ENCODE data around the gene KRCC1.
"Not testable (repeated sequence)": the region's sequence is repeated elsewhere in the genome, so short reads cannot be mapped to it uniquely, and the experiment has no call there.

The KRCC1 gene

GRCh38 chr2:88074854-88075292 is 19.3 kb upstream of the KRCC1 start:
- no peak for DNase-seq

- DNase-seq: no peak
Observed at GRCh38 chr2:88074150-88074549, 18.6 kb upstream of the KRCC1 start.

DNA sequence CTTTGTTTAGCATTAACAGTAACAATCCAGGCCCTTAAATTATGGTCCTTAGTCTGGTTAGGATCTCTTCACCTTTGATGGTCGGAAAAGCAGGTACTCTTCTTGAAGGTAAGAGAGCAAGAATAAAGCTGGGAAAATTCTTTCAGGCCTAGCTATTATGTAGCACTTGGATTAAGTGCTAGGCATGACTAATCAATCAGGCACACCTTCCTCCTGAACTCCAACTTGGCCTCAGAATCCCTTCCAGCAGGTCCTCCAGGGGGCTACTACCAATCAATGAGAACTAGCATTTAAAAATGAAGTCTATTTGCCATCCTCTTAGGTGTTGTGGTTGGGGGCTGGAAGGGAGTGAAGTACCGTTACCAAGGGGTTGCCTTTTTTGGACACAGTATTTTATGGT is 15.8 kb upstream of the KRCC1 start:
- no peak for DNase-seq

GRCh38 chr2:88070055-88070454 is 14.5 kb upstream of the KRCC1 start:
- no peak for DNase-seq

GRCh38 chr2:88069117-88069516 is 13.5 kb upstream of the KRCC1 start:
- no peak for DNase-seq

GRCh38 chr2:88068044-88068443 is 12.5 kb upstream of the KRCC1 start:
- DNase-seq: no peak

GRCh38 chr2:88067598-88067997 is 12.0 kb upstream of the KRCC1 start, which contains the start of gene SMYD1:
SMYD1 (plus strand) TSS chr2:88067825; CDS start chr2:88067865, 40 bp downstream.
- DNase-seq: no peak

GRCh38 chr2:88067189-88067588 is 11.6 kb upstream of the KRCC1 start:
- no peak for DNase-seq

- no peak for DNase-seq
Observed at GRCh38 chr2:88066543-88066942, 11.0 kb upstream of the KRCC1 start.

DNA sequence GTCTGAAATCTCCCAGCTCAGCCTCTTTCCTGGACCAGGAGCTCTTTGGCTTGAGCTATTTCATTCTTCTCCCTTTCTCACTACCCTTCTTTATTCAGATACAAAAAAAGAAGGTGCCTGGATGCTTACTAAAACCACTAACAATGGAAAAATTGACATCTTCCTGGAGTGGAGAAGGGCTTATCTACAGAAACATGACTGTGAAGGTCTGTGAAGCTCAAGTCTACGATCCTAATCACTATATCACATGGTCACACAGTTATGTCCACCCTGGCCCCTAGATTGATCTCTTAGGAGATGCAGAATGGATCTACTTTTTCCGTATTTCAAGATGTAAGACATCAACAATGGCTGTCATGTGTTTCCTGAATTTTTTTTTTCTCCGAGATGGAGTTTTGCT is 5.7 kb upstream of the KRCC1 start:
- DNase-seq: no peak

DNA sequence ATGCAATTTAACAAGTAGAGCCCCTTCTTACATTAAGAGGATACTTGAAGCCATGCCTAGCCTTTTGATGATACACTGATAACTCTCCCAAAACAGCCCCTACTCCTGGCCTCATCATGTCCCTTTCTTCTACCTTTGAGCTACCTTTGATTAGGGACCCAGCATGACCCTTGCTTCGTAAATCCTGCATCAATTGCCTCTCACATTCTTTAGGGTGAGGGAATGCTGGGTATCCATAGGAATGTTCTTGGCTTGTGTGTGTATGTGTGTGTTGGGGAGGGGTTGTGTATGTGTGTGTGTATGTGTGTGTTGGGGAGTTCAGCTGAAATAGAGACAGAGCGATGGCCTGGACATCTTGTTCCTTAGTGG is 5.3 kb upstream of the KRCC1 start:
- no peak for DNase-seq

GRCh38 chr2:88059979-88060906 is 4.7 kb upstream of the KRCC1 start:
- DNase-seq: no peak

DNA sequence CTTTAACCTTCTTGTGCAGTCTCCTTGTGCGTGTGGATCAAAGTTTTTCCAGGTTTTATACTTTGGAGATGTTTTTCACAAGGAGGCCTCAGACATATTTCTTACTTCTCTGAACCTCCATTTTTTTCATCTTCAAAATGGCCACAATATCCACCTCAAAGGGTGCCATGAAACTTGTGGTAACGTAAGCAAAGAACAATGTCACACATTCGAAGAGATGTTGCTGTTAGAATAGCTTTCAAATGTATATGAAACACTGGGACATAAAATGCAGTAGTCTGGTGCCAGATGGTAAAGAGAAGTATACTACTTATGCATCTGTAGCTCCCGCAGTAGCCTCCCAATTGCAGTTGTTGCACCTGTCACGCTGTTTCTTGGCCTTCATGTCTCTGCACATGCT is 2.6 kb upstream of the KRCC1 start:
- no peak for DNase-seq

DNA sequence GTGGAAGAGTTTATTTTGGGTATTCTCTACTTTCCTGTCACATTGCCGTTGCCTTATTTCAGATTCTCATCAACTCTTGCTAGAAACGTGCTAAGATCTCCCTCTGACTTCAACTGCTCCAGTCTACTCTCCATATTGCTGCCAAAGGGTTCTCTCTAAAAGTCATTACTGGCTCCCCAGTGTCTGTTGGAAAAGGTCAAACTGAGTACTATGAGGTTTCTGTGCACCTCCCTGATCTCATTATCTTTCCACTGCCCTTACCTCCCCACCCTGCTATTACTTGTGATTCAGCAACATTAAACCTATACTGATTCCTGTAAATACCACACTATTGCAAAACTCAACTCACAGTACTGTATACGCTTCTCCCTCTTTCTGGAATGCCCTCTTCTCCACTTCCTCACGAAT is 1.9 kb upstream of the KRCC1 start:
- no peak for DNase-seq

- DNase-seq: no peak
Observed at GRCh38 chr2:88054782-88055370, 707 bp downstream of the KRCC1 start.

DNA sequence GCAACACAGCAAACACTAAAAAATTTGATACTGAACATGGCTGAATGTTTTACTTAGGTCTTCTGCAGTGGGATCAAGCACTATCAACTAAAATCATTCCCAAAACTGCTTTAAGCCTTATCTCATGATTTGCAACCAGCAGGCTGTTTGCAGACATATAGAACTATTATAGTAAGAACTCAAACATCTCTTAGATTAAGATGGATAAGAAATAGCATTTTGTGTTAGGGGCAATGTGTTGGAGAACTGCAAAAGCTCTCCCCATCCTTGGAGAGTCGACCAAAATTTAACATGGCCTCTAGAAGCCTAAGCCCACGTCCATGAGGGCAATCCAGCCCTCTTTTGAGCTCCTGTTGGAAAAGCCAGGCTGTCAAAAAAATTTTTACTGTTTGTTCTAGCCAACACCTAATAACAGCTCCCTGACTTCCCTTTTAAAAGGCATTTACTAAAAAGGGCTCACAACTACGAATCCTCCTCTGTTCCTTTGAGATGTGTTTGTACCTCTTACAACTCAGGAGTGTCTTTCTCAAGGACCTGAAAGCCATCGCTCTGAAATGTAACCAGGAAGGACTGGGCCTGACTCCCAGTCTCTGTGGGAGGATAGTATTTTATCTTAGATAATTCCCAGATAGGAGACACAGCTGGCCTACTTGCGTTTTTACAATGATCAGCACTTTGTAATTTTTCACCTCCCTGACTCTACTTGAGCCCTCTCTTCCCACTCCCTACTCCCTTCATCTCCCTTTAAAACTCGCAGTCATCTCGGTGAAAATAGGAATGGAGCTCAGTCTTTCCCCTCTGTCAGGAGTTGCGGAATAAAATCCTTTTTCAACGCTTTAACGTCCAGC is 1.4 kb downstream of the KRCC1 start:
- DNase-seq: no peak

GRCh38 chr2:88053296-88053695 is 2.3 kb downstream of the KRCC1 start:
- no peak for DNase-seq

GRCh38 chr2:88051792-88052191 is 3.8 kb downstream of the KRCC1 start:
- no peak for DNase-seq

- DNase-seq: no peak
Observed at GRCh38 chr2:88049622-88050021, 6.0 kb downstream of the KRCC1 start.

DNA sequence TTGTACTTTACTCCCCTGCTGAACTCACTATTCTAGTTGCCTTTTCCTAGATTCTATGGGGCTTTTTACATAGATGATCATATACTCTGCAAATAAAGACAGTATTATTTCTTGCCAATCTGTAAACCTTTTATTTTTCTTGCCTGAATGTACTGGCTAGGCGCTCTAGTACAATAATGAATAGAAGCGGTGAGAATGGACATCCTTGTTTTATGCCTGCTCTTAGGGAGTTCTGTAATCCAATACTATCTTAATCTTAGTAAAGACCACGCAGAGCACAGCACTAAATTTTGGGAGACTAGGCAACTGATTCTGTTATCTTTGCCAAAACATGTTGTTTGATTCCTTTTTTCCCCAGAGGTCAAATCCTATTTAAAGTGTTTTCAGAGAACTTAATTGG is 7.0 kb downstream of the KRCC1 start:
- no peak for DNase-seq

DNA sequence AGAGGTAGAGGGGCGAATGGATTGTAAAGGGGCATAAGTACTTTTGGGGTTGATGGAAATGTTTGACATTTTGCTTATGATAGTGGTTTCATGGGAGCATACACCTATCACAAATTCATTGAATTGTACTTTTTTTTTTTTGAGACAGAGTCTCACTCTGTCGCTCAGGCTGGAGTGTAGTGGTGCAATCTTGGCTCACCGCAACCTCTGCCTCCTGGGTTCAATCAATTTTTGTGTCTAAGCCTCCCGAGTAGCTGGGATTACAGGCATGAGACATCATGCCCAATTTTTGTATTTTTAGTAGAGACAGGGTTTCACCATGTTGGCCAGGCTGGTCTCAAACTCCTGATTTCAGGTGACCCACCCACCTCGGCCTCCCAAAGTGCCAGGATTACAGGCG is 10.0 kb downstream of the KRCC1 start:
- not testable (repeated sequence) for DNase-seq

GRCh38 chr2:88042476-88042875 is 13.1 kb downstream of the KRCC1 start:
- no peak for DNase-seq

All from activated CD8-positive, alpha-beta memory T cell treated with anti-CD3 and anti-CD28 coated beads for 24 hours (primary cell).